DMS79 treated with DMSO at 0.1 percent for 48 hours (cell line): ENCODE results near the gene PCBP4.

Experiments
- DNase-seq: peaks from one replicate; lab custom pipeline; 2025; lab: John Stamatoyannopoulos, UW

PCBP4 gene

DNA sequence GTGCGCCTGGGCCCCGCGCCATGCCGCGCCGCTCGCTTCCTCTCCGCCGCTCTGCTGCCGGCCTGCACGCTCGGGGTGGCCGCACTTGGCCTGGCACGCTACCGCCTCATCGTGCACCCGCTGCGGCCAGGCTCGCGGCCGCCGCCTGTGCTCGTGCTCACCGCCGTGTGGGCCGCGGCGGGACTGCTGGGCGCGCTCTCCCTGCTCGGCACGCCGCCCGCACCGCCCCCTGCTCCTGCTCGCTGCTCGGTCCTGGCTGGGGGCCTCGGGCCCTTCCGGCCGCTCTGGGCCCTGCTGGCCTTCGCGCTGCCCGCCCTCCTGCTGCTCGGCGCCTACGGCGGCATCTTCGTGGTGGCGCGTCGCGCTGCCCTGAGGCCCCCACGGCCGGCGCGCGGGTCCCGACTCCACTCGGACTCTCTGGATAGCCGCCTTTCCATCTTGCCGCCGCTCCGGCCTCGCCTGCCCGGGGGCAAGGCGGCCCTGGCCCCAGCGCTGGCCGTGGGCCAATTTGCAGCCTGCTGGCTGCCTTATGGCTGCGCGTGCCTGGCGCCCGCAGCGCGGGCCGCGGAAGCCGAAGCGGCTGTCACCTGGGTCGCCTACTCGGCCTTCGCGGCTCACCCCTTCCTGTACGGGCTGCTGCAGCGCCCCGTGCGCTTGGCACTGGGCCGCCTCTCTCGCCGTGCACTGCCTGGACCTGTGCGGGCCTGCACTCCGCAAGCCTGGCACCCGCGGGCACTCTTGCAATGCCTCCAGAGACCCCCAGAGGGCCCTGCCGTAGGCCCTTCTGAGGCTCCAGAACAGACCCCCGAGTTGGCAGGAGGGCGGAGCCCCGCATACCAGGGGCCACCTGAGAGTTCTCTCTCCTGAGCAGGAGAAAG lies 11.1 kb downstream of the PCBP4 start:
- no peak for DNase-seq

DNA sequence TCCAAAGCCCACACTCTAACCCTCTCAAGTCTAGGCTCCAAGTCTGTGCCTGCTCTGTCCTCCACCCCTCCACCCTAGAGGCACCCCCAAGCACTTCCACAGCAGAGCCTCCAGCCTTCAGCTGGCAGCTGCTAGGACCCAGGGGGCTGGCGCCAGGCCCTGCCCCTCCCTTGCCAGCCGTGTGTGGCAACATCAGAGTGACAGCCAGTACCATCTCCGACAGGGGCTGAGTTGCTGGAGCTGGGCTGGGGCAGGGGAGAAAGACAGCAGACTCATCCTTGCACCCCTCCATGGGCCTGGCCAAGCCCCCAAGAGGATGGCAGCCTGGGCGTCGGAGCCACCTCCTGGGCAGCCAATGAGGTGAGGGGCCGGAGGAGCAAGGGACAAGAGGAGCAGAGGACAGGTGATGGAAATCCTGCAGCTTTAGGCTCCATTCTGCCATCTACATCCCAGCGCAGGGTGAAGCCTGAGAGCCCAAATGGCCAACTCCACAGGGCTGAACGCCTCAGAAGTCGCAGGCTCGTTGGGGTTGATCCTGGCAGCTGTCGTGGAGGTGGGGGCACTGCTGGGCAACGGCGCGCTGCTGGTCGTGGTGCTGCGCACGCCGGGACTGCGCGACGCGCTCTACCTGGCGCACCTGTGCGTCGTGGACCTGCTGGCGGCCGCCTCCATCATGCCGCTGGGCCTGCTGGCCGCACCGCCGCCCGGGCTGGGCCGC lies 11.9 kb downstream of the PCBP4 start, which contains the start of gene GPR62:
Gene GPR62 (plus strand): TSS at position 207 of the 718 bp plus-strand sequence. CDS start 272 bp downstream, at position 479.
- DNase-seq: no peak

DNA sequence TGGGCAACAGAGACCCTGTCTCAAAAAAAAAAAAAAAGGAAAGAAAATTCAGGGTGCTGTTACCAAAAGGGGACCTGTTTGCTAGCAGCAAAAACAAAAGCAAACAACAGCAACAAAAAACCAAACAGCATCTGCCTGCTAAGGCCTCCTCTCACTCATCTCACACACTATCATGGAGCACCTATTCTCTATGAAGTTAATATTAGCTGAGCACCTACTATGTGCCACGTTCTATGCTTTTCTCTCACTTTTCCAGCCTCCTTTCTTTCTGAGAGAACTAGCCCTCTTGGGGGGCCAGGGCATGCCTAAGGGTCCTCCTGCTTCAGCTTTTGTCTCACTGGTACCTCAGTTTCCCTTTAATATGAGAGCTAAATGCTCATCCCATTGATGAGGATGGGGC lies 12.5 kb downstream of the PCBP4 start:
- DNase-seq: no peak

DNA sequence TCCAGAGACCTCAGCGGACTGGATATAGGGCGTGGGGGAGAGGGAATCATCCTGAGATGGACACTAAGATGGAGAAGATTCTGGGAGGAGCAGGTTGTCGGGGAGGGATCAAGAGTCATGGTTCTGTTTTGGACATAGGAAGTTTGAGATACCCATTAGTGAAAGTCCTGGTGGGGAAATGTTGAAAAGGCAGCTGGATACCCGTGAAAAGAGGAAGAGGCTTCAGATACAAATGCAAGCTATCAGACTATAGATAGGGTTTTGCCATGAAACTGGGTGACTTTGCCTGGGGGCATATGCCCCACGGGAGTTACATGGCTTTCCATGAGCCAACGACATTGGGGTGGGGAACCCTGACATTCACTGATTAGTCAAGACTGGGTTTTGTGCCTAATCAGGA lies 13.1 kb downstream of the PCBP4 start:
- no peak for DNase-seq

DNA sequence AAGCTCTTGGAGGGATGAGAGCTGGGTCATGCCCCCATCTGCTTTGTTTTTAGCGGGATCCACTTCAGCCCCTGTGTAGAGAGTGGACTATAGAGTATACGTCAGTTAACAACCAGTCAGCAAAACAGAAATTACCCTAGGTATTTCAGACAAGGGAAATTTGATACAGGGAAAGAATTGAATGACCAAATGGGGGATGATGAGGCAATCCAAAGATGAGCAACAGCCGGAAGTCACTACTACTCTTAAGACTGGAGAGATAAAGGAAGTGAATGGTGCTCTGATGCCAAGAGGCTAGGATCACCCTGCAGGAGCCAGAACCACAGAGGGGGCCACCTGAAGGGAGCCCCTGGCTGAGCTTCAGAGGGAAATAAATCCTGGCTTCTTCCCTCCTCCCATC lies 13.8 kb downstream of the PCBP4 start:
- no peak for DNase-seq

DNA sequence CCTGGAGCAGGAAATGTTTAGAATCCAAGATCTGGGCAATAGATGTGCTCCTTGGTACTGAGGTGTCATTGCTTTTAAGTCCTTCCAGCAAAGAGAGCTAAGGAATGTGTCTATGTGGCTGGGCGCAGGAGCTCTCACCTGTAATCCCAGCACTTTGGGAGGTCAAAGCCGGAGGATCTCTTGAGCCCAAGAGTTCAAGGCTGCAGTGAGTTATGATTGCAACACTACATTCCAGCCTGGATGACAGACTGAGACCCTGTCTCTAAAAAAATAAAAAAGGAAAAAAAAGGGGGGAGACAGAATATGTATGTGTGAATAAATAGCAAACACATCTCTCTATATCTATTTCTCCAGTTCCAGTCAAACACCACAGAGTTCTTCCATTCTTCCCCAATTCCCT lies 16.4 kb downstream of the PCBP4 start:
- DNase-seq: no peak

DNA sequence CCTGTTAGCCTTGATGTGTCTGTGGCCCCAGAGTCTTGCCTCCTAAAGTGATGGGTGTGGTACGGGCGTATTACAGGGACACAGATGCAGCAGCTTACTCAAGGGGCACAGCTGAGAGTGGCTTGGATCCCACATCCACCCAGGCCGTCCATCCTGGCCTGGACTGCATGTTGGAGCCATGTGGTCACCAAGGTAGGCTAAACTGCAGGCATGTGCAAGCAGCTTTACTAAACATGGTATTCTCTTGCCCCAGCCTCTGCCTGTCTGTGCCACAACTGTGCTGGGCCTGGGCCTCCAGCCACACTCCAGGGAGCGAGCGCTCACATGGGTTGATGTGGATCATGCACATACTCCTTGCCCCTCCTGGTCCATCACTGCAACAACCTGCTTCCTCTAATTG lies 18.1 kb downstream of the PCBP4 start:
- no peak for DNase-seq

DNA sequence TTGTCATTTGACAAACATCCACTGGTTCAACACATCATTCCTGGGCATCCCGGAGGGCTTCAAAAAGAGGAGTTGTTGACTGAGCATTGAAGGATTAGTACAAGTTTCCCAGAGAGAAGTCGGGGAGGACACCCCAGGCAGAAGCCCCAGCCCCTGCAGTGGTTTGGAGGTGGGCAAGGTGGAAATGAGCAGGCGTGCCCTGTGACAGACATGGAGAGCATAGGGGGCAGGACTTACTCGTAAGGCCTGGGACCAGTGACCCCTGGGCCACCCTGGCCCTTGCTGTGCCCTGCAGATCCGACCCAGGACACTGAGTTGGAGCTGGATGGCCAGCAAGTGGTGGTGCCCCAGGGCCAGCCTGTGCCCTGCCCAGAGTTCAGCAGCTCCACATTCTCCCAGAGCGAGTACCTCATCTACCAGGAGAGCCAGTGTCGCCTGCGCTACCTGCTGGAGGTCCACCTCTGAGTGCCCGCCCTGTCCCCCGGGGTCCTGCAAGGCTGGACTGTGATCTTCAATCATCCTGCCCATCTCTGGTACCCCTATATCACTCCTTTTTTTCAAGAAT lies 19.2 kb downstream of the PCBP4 start:
- DNase-seq: no peak

DNA sequence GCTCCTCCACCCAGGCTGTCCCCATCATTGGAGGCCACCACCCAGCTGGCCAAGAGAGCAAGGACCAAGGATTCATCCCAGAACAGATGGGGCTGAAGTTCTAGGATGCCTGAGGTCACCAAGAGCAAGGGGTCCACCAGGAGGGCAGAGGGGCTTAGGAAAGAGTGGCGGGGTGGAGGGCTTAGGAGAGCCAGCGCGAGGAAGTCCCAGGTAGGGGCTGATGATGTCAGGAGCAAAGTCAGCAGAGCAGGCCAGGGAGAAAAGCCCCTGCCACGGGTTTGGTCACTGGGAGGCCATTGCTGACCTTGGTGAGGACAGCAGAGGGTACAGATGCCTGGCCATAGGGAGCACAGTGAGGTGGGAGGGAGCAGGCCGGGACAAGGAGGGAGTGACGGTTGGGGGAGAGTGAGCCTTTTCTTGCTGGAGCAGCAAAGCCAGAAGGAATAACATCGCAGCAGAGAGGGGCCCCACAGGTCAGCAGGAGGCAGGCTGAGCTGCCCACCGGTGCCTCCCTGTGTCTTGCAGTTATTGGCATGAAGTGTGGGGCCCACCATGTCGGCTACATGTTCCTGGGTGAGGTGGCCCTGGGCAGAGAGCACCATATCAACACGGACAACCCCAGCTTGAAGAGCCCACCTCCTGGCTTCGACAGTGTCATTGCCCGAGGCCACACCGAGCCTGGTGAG lies 19.9 kb downstream of the PCBP4 start:
- DNase-seq: no peak

DNA sequence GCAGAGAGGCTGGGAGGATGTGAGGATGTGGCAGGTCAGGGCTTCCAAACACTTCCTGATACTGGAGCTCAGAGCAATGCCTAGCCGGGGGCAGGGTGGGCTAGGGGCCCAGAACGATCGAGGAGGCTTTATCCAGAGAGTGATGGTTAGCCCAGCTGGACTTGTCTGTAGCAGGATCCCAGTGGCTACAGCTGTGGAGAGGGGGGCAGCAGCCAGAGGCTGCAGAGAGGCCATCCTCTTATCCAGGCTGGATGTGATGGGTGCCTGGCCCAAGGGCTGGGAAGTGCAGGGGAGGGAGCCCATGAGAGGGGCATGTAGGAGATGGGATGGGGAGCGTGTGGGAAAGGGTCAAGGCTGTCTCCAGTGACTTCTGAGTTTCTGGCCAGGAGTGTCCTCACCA lies 20.5 kb downstream of the PCBP4 start:
- DNase-seq: no peak

DNA sequence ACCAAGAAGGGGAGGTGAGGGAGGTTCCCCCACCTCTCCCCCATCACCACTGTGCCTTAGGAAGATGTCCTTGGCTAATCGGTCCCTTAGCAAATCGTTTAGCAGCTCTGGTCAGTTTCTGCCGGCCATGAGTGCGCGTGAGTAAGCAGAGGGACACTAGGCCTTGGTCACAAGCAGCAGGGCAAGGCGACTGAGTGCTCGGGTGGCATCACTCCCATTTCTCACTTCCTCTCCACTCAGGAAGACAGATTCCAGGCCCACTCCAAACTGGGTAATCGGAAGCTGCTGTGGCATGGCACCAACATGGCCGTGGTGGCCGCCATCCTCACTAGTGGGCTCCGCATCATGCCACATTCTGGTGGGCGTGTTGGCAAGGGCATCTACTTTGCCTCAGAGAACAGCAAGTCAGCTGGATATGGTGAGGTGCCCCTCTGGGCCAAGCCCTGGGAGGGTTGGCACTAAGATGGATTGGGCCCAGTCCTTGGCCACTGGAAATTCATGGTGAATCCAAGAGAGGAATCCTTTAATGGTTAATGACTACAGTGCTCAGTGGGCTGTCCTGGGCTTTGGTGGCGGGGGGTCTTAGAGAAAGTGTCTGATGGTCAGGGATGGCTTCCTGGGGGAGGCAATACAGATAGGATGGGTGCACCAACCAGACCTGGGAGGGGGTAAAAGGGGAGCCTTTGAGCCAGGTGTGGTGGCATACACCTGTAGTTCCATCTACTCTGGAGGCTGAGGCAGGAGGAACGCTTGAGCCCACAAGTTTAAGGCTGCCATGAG lies 21.1 kb downstream of the PCBP4 start:
- no peak for DNase-seq

DNA sequence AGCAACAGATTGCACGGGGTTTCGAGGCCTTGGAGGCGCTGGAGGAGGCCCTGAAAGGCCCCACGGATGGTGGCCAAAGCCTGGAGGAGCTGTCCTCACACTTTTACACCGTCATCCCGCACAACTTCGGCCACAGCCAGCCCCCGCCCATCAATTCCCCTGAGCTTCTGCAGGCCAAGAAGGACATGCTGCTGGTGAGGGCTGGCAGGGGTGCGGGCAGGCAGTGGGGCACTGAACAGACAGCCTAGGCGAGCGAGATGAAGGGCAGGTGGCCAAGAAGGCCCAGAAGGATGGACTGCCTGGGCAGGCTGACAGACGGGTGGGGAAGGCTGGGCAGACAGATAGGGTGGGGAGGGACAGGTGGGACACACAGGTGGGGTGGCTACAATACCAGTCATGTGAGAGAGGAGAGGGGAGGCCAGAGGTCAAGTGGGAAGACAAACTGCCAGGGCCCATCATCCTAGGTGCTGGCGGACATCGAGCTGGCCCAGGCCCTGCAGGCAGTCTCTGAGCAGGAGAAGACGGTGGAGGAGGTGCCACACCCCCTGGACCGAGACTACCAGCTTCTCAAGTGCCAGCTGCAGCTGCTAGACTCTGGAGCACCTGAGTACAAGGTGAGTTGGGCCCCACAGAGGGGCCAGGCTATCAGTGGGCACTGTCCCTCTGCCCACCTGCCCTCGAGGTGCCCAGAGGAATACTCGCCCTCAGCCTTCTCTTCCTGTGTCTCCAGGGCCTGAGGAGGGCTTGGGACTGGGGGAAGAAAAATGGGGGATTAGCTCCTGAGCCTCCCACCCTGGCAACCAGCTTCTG lies 22.0 kb downstream of the PCBP4 start:
- no peak for DNase-seq

DNA sequence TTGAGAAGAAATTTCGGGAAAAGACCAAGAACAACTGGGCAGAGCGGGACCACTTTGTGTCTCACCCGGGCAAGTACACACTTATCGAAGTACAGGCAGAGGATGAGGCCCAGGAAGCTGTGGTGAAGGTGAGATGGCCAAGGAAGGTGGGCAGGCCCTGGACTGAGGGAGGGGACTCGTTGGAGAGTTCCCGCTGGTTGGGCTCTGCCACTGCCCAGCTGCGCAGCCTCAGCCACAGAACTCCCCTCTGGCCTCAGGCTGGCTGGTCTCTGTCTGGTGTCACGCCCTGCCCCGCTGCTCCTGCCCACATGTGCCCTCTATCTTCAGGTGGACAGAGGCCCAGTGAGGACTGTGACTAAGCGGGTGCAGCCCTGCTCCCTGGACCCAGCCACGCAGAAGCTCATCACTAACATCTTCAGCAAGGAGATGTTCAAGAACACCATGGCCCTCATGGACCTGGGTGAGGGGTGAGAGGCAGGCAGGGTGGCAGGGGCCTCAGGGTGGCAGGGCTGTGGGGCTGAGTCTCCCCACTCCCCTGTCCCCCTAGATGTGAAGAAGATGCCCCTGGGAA lies 22.7 kb downstream of the PCBP4 start:
- DNase-seq: no peak

DNA sequence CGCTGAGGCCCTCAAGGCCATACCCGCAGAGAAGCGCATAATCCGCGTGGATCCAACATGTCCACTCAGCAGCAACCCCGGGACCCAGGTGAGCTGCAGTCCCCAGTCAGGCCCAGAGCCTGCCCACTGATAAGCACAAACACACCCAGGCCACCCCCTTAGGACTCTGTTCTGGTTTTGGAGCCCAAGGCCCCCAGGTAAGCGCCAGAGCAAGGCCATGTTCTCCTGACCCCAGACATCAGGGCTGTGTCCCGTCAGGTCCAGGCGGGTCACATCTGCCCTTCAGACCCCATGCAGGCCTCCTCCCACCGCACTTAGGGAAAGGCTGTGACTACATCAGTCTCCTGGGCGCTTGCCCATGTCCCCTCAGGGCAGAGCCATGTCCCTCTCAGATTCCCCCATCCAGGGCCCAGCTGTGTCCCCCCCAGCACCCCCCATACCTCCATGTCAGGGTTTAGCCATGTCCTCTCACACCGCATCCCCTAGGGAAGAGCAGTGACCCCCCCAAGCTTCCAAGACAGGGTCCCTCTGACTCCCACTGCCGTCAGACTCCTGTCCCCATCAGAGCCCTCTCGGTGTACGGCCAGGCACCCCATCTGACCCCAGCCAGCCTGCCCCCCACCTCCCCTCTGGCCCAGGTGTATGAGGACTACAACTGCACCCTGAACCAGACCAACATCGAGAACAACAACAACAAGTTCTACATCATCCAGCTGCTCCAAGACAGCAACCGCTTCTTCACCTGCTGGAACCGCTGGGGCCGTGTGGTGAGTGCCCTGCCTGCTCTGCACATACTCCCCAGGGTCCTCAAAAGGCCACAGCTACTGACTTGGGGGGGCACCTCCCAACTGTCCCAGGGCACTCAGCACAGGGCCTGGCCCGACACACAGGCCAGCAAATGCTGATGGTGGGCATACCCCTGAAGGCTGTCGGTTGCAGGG lies 23.5 kb downstream of the PCBP4 start:
- DNase-seq: no peak

DNA sequence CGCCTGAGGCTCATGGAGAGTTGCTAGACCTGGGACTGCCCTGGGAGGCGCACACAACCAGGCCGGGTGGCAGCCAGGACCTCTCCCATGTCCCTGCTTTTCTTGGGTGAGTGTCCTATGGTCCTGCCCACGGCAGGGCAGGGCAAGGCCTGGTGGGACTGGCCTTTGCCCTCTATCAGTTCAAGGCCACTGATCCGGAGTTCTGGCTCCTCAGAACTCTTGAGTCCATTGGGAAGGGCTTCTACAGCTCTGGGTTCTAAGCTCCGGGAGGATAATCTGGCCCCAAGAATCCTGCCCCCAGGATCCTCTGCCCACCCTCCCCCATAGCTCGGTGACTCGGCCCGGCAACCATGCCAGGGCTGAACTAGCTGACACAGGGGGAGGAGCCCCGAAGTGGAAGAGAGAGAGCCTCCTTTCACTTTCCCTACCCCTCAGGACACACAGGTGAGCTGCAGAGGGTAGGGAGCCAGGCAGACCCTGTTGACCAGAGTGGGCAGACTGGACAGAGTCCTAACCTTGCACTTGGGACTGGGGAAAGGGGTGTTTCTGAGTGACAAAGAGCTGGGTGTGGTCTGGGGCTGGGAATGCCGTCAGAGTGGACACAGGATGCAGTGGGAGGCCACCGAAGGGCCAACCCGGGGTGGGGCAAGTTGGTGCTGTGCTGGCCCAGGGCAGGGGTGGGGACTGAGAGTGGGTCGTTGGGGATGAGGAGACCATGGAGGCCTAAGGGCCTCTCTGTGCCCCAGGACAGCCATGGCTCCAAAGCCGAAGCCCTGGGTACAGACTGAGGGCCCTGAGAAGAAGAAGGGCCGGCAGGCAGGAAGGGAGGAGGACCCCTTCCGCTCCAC lies 24.4 kb downstream of the PCBP4 start:
- peak; percentile 4 for DNase-seq

DNA sequence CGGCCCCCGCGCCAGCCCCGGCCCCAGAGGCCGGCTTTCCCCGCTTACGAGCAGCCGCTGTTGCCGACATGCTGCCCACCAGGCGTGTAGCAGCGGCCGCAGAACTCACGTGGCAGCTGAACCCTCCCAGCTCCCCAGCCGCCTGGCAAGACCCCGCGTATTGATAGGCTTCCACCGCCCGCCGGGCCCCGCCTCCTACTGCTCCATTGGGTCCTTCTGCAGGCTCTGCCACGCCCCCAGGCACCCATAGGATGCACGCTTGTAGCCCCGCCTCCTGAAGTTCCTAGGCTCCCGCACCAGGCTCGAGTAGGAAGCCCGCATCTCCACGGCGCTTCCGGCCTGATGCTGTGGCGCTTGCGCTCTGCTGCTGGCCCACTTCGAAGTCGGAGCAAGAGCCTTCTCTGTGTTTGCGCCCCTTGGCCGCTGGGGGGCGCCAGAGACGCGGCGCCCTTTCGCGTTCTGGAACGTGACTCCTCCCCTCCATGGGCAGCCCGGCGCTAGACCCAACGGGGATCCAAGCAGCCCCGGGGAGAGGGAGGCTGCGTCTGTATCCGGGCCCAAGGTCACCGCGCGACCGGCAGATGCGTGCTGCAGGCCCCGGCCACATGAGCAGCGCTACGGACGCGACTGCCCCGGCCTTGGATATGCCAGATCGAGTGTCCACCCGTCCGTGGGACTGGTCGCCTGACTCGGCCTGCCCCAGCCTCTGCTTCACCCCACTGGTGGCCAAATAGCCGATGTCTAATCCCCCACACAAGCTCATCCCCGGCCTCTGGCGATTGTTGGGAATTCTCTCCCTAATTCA lies 25.3 kb downstream of the PCBP4 start, which contains the start of the genes PARP3 and RRP9:
Gene PARP3 (plus strand): TSS at position 566 of the 805 bp plus-strand sequence. CDS start 993 bp downstream, outside the sequence.
Gene RRP9 (minus strand): TSS at position 107 of the 805 bp plus-strand sequence. CDS start 37 bp downstream, at position 70.
- DNase-seq: peak; percentile 90

DNA sequence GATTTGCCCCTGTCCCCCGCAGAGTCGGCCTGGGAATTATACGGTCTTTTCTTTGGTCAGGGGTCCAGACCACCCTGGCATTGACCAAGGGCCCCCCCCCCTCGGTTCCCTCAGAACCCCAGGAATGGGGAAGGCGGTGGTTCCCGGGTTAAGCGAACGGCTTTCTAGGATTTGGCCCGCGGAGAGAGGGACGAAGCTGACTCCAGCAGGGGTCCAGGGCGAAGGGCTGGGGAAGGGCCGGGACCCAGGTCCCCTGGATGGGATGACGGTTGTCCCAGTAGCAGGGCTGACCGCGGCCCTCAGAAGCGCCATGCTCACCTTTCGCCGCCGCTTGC lies 25.8 kb downstream of the PCBP4 start:
- DNase-seq: no peak
